Measurements from ENCODE around the gene MSRB1. TPM values are rescaled to one million over a fixed set of nuclear protein-coding genes. Genes with fewer than 3 reads are reported as not detected.

The MSRB1 gene
- total RNA-seq, 1 experiment from 2014 or later: 18.3 TPM

DNA sequence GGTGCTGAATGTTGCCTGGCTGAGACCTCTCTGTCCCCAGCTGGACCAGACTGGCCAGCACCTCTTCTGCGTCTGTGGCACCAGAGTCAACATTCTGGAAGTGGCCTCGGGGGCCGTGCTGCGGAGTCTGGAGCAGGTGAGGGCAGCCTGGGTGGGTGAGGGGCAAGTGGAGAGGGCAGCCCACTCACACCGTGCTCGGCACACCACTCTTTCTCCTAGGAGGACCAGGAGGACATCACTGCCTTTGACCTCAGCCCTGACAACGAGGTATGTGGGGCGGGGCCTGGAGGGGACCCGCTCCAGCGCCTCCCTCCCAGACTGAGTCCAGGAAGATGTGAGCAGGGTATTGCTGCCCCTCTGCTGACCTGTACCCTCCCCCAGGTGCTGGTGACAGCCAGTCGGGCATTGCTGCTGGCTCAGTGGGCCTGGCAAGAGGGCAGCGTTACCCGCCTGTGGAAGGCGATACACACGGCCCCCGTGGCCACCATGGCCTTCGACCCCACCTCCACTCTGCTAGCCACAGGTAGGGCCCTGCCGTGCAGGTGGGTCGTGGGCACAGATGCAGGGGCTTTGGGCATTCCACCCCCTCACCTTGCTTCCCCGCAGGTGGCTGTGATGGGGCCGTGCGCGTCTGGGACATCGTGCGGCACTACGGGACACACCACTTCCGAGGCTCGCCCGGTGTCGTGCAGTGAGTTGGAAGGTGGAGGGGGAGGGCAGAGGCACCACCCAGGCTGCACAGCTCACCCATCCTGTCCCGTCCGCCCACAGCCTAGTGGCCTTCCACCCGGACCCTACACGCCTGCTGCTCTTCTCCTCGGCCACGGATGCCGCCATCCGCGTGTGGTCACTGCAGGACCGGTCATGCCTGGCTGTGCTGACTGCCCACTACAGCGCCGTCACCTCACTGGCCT, 31.4 kb upstream of the MSRB1 start:
- no peak for DNase-seq (ENCODE audit: low read depth, low spot score)
- Histone ChIP-seq H3K9me3 (ENCODE audit: control insufficient read depth in 1 of 2, insufficient read depth in 1 of 2, low read depth in 1 of 2, low read length in 2 of 2) (no peaks in the 10 kb centered on the region), H3K4me2 (ENCODE audit: low read length) (no peak overlapping the region), H3K4me1 (ENCODE audit: control insufficient read depth in 1 of 2, insufficient read depth in 2 of 2, low read length in 2 of 2) (peaks cover 12 to 37% of the 10 kb centered on the region in 2 experiments), H2AFZ (ENCODE audit: low read depth, low read length, poor library complexity, severe bottlenecking) (no peak overlapping the region), H3K79me2 (ENCODE audit: insufficient read depth, low read length) (peaks cover 37% of the 10 kb centered on the region), H3K4me3 (replicated peaks in 1 of 2; ENCODE audit: low read depth in 1 of 2, low read length in 2 of 2) (no peak overlapping the region), H3K27ac (ENCODE audit: low read depth, low read length) (no peak overlapping the region), H3K36me3 (ENCODE audit: control insufficient read depth in 1 of 2, insufficient read depth in 2 of 2, low read length in 2 of 2) (peaks cover 0 to 41% of the 10 kb centered on the region in 2 experiments; a peak in 2 of 4 replicates), H3K9me2 (ENCODE audit: insufficient read depth) (no peaks in the 10 kb centered on the region), H3K27me3 (ENCODE audit: insufficient read depth, low read length) (no peaks in the 10 kb centered on the region), H4K20me1 (ENCODE audit: insufficient read depth) (no peaks in the 10 kb centered on the region), H3K9ac (ENCODE audit: low read length) (no peak overlapping the region)
- intact Hi-C loops (cut with micrococcal nuclease): no loop called here
- TF ChIP-seq CTCF (IDR thresholded peaks at IDR 0.05 in 2 of 3, conservative IDR thresholded peaks at IDR 0.05 in 1 of 3; ENCODE audit: borderline replicate concordance in 1 of 3, insufficient read depth in 1 of 3, low read depth in 2 of 3, low read length in 2 of 3) (no peak), EZH2 (IDR thresholded peaks at IDR 0.05) (no peak)
- no TSS peak for BruUV-seq (replicated peaks)
- RAD21 ChIA-PET (ENCODE audit: low non-redundant PET in 1 of 2, low total read pairs in 2 of 2, uncharacterized antibody in 2 of 2, unreplicated experiment in 2 of 2): no interaction called here
- ATAC-seq: no peak
- CTCF ChIA-PET: no interaction called here
- POLR2A ChIA-PET: interaction anchor here (1.4 to 12.5 kb wide), 2 partner anchors 9 to 10 kb away, joined by 5 to 104 read pairs; partner anchors contain the start of genes RNF151 and RPS2

GRCh38 chr16:1973461-1974156, 30.6 kb upstream of the MSRB1 start:
- H3K4me3 ChIP-seq (replicated peaks in 1 of 2; ENCODE audit: low read depth in 1 of 2, low read length in 2 of 2): peak overlapping the region in 1 of 2 experiments; percentile 96; a peak in 3 of 4 replicates
- ChIA-PET RAD21 (ENCODE audit: low non-redundant PET in 1 of 2, low total read pairs in 2 of 2, uncharacterized antibody in 2 of 2, unreplicated experiment in 2 of 2) (no interaction called here), CTCF (no interaction called here), POLR2A (interaction anchor here (1.4 kb wide), 1 partner anchor 9 kb away, joined by 5 read pairs; the partner anchor contains the start of gene RPS2)
- intact Hi-C loops (cut with micrococcal nuclease): no loop called here
- peaks cover 37% of the 10 kb centered on the region for H3K79me2 ChIP-seq (ENCODE audit: insufficient read depth, low read length)
- peaks cover 0 to 41% of the 10 kb centered on the region in 2 experiments; a peak in 2 of 4 replicates for H3K36me3 ChIP-seq (ENCODE audit: control insufficient read depth in 1 of 2, insufficient read depth in 2 of 2, low read length in 2 of 2)
- H4K20me1 ChIP-seq (ENCODE audit: insufficient read depth): no peaks in the 10 kb centered on the region
- peak overlapping the region; percentile 98 for H3K4me2 ChIP-seq (ENCODE audit: low read length)
- no peaks in the 10 kb centered on the region for H3K27me3 ChIP-seq (ENCODE audit: insufficient read depth, low read length)
- DNase-seq (ENCODE audit: low read depth, low spot score) (no peak), ATAC-seq (no peak)
- no TSS peak for BruUV-seq (replicated peaks)
- no peak overlapping the region for H2AFZ ChIP-seq (ENCODE audit: low read depth, low read length, poor library complexity, severe bottlenecking)
- H3K27ac ChIP-seq (ENCODE audit: low read depth, low read length): no peak overlapping the region
- H3K9ac ChIP-seq (ENCODE audit: low read length): peak overlapping the region; percentile 98
- peaks cover 11 to 29% of the 10 kb centered on the region in 2 experiments for H3K4me1 ChIP-seq (ENCODE audit: control insufficient read depth in 1 of 2, insufficient read depth in 2 of 2, low read length in 2 of 2)
- no peaks in the 10 kb centered on the region for H3K9me2 ChIP-seq (ENCODE audit: insufficient read depth)
- no peaks in the 10 kb centered on the region for H3K9me3 ChIP-seq (ENCODE audit: control insufficient read depth in 1 of 2, insufficient read depth in 1 of 2, low read depth in 1 of 2, low read length in 2 of 2)
- TF ChIP-seq TCF7L2 (IDR thresholded peaks at IDR 0.05; ENCODE audit: borderline replicate concordance, extremely low read depth, insufficient read depth, insufficient read length) (no peak), CBX3 (IDR thresholded peaks at IDR 0.05; ENCODE audit: low read depth) (no peak), REST (IDR thresholded peaks at IDR 0.05; ENCODE audit: low read depth) (no peak), ZNF274 (IDR thresholded peaks at IDR 0.05; ENCODE audit: low read depth, low read length) (no peak), RAD21 (IDR thresholded peaks at IDR 0.05; ENCODE audit: low read depth) (no peak)

Measured in HCT116 (cell line).